K562 (cell line): ENCODE results near the gene KNSTRN. TPM values are rescaled to one million over a fixed set of nuclear protein-coding genes. Genes with fewer than 3 reads are reported as not detected.

ENCODE experiments used
- ATAC-seq: fragments of 200-7000 bp; cut with Tn5 transposase; 3 replicates; pipeline ENCODE4 v1.9.1; 2020; ENCODE audit warnings: moderate library complexity
- BruUV-seq: library from RNA; stranded (reverse); fragments of 400-500 nt; replicated peaks from 2 replicates; lab custom pipeline; 2021; lab: Mats Ljungman, UMichigan
- CTCF ChIA-PET: fragments of 300-600 bp; formaldehyde crosslinking; extraction: SDS; loops from one replicate; lab custom pipeline; 2021; ENCODE audit warnings: low intra/inter-chr PET ratio; lab: Yijun Ruan, JAX
- POLR2A ChIA-PET: fragments of 300-600, 350-650 bp; sonication (Branson Sonifier 250); formaldehyde crosslinking; extraction: SDS; loops from one replicate; lab custom pipeline; 2021; ENCODE audit warnings: antibody characterized with exemption, inconsistent platforms; lab: Yijun Ruan, JAX
- DNase-seq, 4 experiments: peaks; one replicate each; pipeline versions ENCODE4 v3.0.0 to v3.0.0-alpha.2; 2011 to 2018; ENCODE audit warnings: low spot score in 3 of 4, mixed read lengths in 3 of 4; ENCODE audit errors: extremely low read depth in 1 of 4
- FAIRE-seq: peaks from 2 replicates; lab custom pipeline; 2011; peaks lifted over from hg19 to GRCh38; lab: Jason Lieb, UNC
- H2AFZ ChIP-seq: 2 replicates; pipeline ENCODE4 v1.6.0; 2011; ENCODE audit warnings: low read depth, low read length, control low read depth, inconsistent platforms
- H3K27ac ChIP-seq: fragments of 200-600 bp; 3 replicates; pipeline ENCODE4 v1.8.0; 2011; ENCODE audit warnings: low read depth, mild to moderate bottlenecking, control low read depth, inconsistent platforms, low read length, moderate library complexity, mixed read lengths; ENCODE audit errors: extremely low read depth
- H3K27me3 ChIP-seq, 2 experiments: fragments of 300-600 bp in 1 of 2; 2 replicates in 1 of 2; 3 replicates in 1 of 2; pipeline versions ENCODE4 v1.6.0 to v1.8.0; 2011; ENCODE audit warnings: inconsistent platforms in 2 of 2, low read length in 2 of 2, mild to moderate bottlenecking in 1 of 2, mixed read lengths in 1 of 2, moderate library complexity in 1 of 2; ENCODE audit not compliant: control insufficient read depth in 2 of 2, insufficient read depth in 2 of 2
- H3K36me3 ChIP-seq: fragments of 300-600 bp; 3 replicates; pipeline ENCODE4 v1.8.0; 2011; ENCODE audit warnings: mild to moderate bottlenecking, low read length, inconsistent platforms; ENCODE audit not compliant: control insufficient read depth, insufficient read depth
- H3K4me1 ChIP-seq, 2 experiments: fragments of 200-600 bp in 1 of 2; replicated peaks in 1 of 2; 2 replicates in 1 of 2; 3 replicates in 1 of 2; pipeline versions ENCODE4 v1.5.1 to v1.8.0; 2011; ENCODE audit warnings: inconsistent platforms in 2 of 2, low read length in 2 of 2, mild to moderate bottlenecking in 1 of 2, mixed read lengths in 1 of 2, moderate library complexity in 1 of 2; ENCODE audit not compliant: control insufficient read depth in 2 of 2, insufficient read depth in 2 of 2
- H3K4me2 ChIP-seq: 2 replicates; pipeline ENCODE4 v1.6.1; 2011; ENCODE audit warnings: low read length, control low read depth, inconsistent platforms, mixed read lengths; ENCODE audit not compliant: insufficient read depth
- H3K4me3 ChIP-seq: fragments of 200-600 bp; sonication (generic), shearing (Covaris generic); 2 replicates; pipeline ENCODE4 v1.5.1; 2016; ENCODE audit warnings: control low read depth, inconsistent platforms
- H3K79me2 ChIP-seq: fragments of 200-600 bp; 3 replicates; pipeline ENCODE4 v1.8.0; 2011; ENCODE audit warnings: low read length, inconsistent platforms; ENCODE audit not compliant: control insufficient read depth, insufficient read depth
- H3K9ac ChIP-seq, 2 experiments: 2 replicates each; pipeline versions ENCODE4 v1.6.0 to v1.6.1; 2011; ENCODE audit warnings: low read depth in 2 of 2, low read length in 2 of 2, control low read depth in 1 of 2, inconsistent platforms in 1 of 2, mild to moderate bottlenecking in 1 of 2, mixed read lengths in 1 of 2; ENCODE audit not compliant: insufficient read depth in 1 of 2
- H3K9me1 ChIP-seq: one replicate; pipeline ENCODE4 v1.6.0; 2011; ENCODE audit warnings: inconsistent platforms, mild to moderate bottlenecking, low read length, moderate library complexity; ENCODE audit not compliant: control insufficient read depth, insufficient read depth
- H3K9me3 ChIP-seq: replicated peaks from 2 replicates; pipeline ENCODE4 v1.5.1; 2011; ENCODE audit warnings: low read depth, low read length, inconsistent platforms; ENCODE audit not compliant: control insufficient read depth, insufficient read depth
- H4K20me1 ChIP-seq: replicated peaks from 2 replicates; pipeline ENCODE4 v1.6.1; 2011; ENCODE audit warnings: low read length, inconsistent platforms, mixed read lengths; ENCODE audit not compliant: control insufficient read depth, insufficient read depth
- WGBS: fragments of 100-300 bp; shearing (Covaris generic); methylation state at CpG from one replicate; pipeline ENCODE4 v1.1.6; 2016; ENCODE audit warnings: low coverage, mixed read lengths; ENCODE audit not compliant: insufficient coverage; ENCODE audit errors: missing lambda C conversion rate; 5-methylcytosine and 5-hydroxymethylcytosine counted together
- in situ Hi-C: fragments of 300-500 bp; cut with MboI; formaldehyde crosslinking; loops from 4 replicates; pipeline ENCODE4 v1.15.0; 2018; ENCODE audit warnings: inconsistent platforms, mixed read lengths
- intact Hi-C: fragments of 100-400 bp; cut with micrococcal nuclease; formaldehyde crosslinking; loops from 2 replicates; pipeline ENCODE4 v1.14.2; 2022
- polyA plus RNA-seq, 8 experiments: library from polyadenylated mRNA; depleted of rRNA in 4 of 8; stranded (reverse) in 5 of 8; unstranded in 3 of 8; fragments of >200 nt; fragmentation: Nextera tagmentation in 2 of 8; fragmentation: Illumina TruSeq in 1 of 8; extraction: Ambion mirVana in 2 of 8; extraction: Trizol in 1 of 8; gene quantifications; 2 replicates each; pipeline versions ENCODE4 v1.2.1 to v1.2.3, GENCODE V29; 2011 to 2014; ENCODE audit warnings: inconsistent platforms in 1 of 8, missing spikeins in 1 of 8
- total RNA-seq, 7 experiments: library from RNA; depleted of rRNA in 6 of 7; stranded (reverse); fragments of >200 nt in 6 of 7; fragmentation: Illumina TruSeq in 2 of 7; extraction: Trizol in 2 of 7; gene quantifications; 2 replicates each; pipeline versions ENCODE4 v1.2.1 to v1.2.3, GENCODE V29; 2011 to 2021; ENCODE audit warnings: low replicate concordance in 1 of 7
- TF ChIP-seq, protein P1 (sequence below), 2 experiments: fragments of 450-650 bp; IDR thresholded peaks; 2 replicates each; pipeline ENCODE4 v1.6.1; 2016; ENCODE audit warnings: mild to moderate bottlenecking in 2 of 2, borderline replicate concordance in 1 of 2, low read depth in 1 of 2, moderate library complexity in 1 of 2

The KNSTRN gene
- total and polyA plus RNA-seq, 9 of the 15 experiments (the other 6 are each of a cell fraction or from before 2014, with no cell fraction given): 48.7 to 88.2 (median 66.3) TPM

DNA sequence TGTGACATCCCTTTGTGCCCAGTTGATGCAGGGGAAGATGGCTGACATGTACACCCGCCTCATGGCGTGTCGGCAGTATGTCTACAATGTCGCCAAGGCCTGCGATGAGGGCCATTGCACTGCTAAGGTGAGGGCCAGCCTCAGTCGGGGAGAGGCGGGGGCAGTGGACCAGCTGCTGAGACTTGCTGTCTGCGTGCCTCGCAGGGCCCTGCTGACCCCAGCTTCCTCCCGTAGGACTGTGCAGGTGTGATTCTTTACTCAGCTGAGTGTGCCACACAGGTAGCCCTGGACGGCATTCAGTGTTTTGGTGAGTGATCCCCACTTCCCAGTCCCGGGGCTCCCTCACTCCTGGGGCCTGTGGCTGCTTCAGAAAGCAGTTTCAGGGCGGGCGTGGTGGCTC, 33.5 kb downstream of the KNSTRN start:
- ATAC-seq: no peak

More for the DNA sequence above, 33.5 kb downstream of the KNSTRN start:
- in situ Hi-C loops: no loop called here
- WGBS: 84% methylated on average over 14 of the region's 14 CpGs
- Histone ChIP-seq H3K27me3 (no peaks in the 10 kb centered on the region), H3K9ac (0 out of 4 replicates have a peak overlapping the region, but pooled peaks of 1 of the 2 experiments have one; percentile 13), H3K9me3 (no peaks in the 10 kb centered on the region), H3K36me3 (no peaks in the 10 kb centered on the region), H3K79me2 (no peaks in the 10 kb centered on the region), H3K4me2 (no peak overlapping the region), H4K20me1 (no peaks in the 10 kb centered on the region), H3K9me1 (no peaks in the 10 kb centered on the region), H3K4me3 (no peak overlapping the region), H3K27ac (no peak overlapping the region), H3K4me1 (peaks cover 0 to 7% of the 10 kb centered on the region in 2 experiments; a peak in 2 of 5 replicates), H2AFZ (no peak overlapping the region)
- DNase-seq (no peak), FAIRE-seq (no peak)
- ChIA-PET POLR2A (no interaction called here), CTCF (no interaction called here)
- intact Hi-C loops: no loop called here
- TF ChIP-seq, protein P1, sequence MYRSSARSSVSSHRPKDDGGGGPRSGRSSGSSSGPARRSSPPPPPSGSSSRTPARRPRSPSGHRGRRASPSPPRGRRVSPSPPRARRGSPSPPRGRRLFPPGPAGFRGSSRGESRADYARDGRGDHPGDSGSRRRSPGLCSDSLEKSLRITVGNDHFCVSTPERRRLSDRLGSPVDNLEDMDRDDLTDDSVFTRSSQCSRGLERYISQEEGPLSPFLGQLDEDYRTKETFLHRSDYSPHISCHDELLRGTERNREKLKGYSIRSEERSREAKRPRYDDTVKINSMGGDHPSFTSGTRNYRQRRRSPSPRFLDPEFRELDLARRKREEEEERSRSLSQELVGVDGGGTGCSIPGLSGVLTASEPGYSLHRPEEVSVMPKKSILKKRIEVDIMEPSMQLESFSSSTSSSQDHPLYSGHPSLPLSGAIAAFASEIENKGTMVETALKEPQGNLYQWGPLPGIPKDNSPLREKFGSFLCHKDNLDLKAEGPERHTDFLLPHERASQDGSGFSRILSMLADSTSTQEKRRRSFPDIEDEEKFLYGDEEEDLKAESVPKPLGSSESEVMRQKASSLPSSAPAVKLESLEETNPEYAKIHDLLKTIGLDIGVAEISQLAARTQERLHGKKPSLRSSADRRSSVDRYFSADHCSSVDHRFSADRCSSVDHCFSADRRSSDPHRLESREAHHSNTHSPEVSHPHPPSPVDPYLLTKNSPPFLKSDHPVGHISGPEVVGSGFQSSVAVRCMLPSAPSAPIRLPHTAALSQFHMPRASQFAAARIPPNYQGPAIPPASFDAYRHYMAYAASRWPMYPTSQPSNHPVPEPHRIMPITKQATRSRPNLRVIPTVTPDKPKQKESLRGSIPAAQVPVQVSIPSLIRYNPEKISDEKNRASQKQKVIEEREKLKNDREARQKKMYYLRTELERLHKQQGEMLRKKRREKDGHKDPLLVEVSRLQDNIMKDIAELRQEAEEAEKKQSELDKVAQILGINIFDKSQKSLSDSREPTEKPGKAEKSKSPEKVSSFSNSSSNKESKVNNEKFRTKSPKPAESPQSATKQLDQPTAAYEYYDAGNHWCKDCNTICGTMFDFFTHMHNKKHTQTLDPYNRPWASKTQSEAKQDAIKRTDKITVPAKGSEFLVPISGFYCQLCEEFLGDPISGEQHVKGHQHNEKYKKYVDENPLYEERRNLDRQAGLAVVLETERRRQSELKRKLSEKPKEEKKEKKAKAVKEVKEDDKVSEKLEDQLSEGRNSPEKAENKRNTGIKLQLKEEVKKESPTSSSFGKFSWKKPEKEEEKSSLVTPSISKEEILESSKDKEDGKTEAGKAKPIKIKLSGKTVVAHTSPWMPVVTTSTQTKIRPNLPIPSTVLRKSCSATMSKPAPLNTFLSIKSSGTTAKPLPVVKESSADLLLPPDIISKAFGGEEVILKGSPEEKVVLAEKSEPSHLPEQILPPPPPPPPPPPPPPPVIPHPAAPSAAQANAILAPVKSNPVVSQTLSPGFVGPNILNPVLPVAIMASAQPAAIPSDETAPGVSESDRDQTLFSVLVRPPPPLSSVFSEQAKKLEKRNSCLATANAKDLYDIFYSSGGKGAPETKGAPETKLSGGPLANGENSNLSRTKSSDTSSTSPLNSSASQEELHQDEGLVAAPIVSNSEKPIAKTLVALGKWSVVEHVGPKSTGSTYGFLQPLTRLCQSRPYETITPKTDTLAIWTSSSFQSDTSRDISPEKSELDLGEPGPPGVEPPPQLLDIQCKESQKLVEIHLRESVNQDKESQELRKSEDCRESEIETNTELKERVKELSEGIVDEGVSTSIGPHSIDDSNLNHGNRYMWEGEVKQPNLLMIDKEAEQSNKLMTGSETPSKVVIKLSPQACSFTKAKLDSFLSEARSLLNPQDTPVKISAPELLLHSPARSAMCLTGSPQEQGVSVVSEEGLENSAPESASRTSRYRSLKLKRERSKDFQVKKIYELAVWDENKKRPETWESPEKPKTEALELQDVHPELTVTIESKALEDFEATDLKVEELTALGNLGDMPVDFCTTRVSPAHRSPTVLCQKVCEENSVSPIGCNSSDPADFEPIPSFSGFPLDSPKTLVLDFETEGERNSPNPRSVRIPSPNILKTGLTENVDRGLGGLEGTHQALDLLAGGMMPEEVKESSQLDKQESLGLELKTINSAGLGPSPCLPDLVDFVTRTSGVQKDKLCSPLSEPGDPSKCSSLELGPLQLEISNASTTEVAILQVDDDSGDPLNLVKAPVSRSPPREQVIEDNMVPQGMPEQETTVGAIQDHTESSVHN (IDR thresholded peaks at IDR 0.05; ENCODE audit: borderline replicate concordance in 1 of 2, low read depth in 1 of 2): no peak
- no TSS peak for BruUV-seq
